NB4 (cell line): ENCODE measurements around the gene CACTIN.

ENCODE experiments used
- DNase-seq: peaks from one replicate; pipeline ENCODE4 v3.0.0; 2010; ENCODE audit warnings: low read depth
- H3K4me3 ChIP-seq: one replicate; pipeline ENCODE4 v1.5.1; 2011; ENCODE audit warnings: mild to moderate bottlenecking, low read depth, low read length, moderate library complexity
- CTCF ChIP-seq: IDR thresholded peaks from one replicate; pipeline ENCODE4 v1.5.1; 2012; ENCODE audit warnings: low read depth, low read length
- MAX ChIP-seq: IDR thresholded peaks from 2 replicates; pipeline ENCODE4 v1.6.1; 2011; ENCODE audit warnings: low read depth, low read length
- MYC ChIP-seq: IDR thresholded peaks from 2 replicates; pipeline ENCODE4 v1.6.1; 2011; ENCODE audit warnings: low read depth, low read length
- POLR2A ChIP-seq: IDR thresholded peaks from 2 replicates; pipeline ENCODE4 v1.6.1; 2011; ENCODE audit warnings: mild to moderate bottlenecking; ENCODE audit not compliant: insufficient read length; ENCODE audit errors: extremely low read depth

CACTIN gene

GRCh38 chr19:3626473-3627350 is at the start of gene CACTIN:
Gene CACTIN (minus strand): TSS chr19:3626790. CDS start chr19:3626762, 28 bp downstream.
- H3K4me3 ChIP-seq: peak within 1 kb of the TSS; percentile 86
- TF ChIP-seq POLR2A: peak; percentile 63
- TF ChIP-seq MAX: peak; percentile 40; the same call in 1 of the 2 replicates
- TF ChIP-seq MYC: peak; percentile 34; the same call in 1 of the 2 replicates
- no peak for TF ChIP-seq CTCF
- DNase-seq: peak; percentile 94

- TF ChIP-seq CTCF (no peak), MYC (no peak), POLR2A (no peak), MAX (no peak)
- no peak overlapping the region for H3K4me3 ChIP-seq
- no peak for DNase-seq
Observed at GRCh38 chr19:3674784-3675543, 48.4 kb upstream of the CACTIN start.

GRCh38 chr19:3673506-3674439 is 47.2 kb upstream of the CACTIN start:
- no peak for DNase-seq
- H3K4me3 ChIP-seq: no peak overlapping the region
- TF ChIP-seq MYC (no peak), MAX (no peak)

- DNase-seq: no peak
- no peak overlapping the region for H3K4me3 ChIP-seq
- no peak for TF ChIP-seq MYC
- TF ChIP-seq MAX: no peak
- TF ChIP-seq POLR2A: no peak
- no peak for TF ChIP-seq CTCF
Observed at GRCh38 chr19:3672993-3673392, 46.4 kb upstream of the CACTIN start.

- no peak overlapping the region for H3K4me3 ChIP-seq
- TF ChIP-seq CTCF (no peak), POLR2A (no peak), MAX (no peak), MYC (no peak)
- no peak for DNase-seq
Observed at GRCh38 chr19:3672575-3672948, 46.0 kb upstream of the CACTIN start.
